Chondrocyte (in vitro differentiated cells): ENCODE data around the gene CD300LG. TPM values are rescaled to one million over a fixed set of nuclear protein-coding genes. Genes with fewer than 3 reads are reported as not detected.
A peak's percentile ranks its signal among the peaks of the same experiment; 100 is the strongest.

Experiments used
- DNase-seq: peaks from one replicate; pipeline ENCODE4 v3.0.0; 2021; ENCODE audit warnings: mixed read lengths, low spot score
- H3K27ac Mint-ChIP-seq: one replicate; pipeline ENCODE4 v1.8.0; 2021; ENCODE audit warnings: mild to moderate bottlenecking, moderate library complexity, mixed read lengths; ENCODE audit not compliant: unreplicated experiment
- H3K27me3 Mint-ChIP-seq: 2 replicates; pipeline ENCODE4 v1.8.0; 2021; ENCODE audit warnings: low read depth, mixed read lengths
- H3K36me3 Mint-ChIP-seq: 2 replicates; pipeline ENCODE4 v1.8.0; 2021; ENCODE audit warnings: low read depth, mixed read lengths
- H3K4me1 Mint-ChIP-seq: 2 replicates; pipeline ENCODE4 v1.8.0; 2021; ENCODE audit warnings: low read depth, mild to moderate bottlenecking, mixed read lengths
- H3K4me3 Mint-ChIP-seq: one replicate; pipeline ENCODE4 v1.8.0; 2021; ENCODE audit warnings: mild to moderate bottlenecking, moderate library complexity, mixed read lengths; ENCODE audit not compliant: unreplicated experiment
- H3K9me3 Mint-ChIP-seq: 2 replicates; pipeline ENCODE4 v1.8.0; 2021; ENCODE audit warnings: low read depth, mixed read lengths
- CTCF ChIP-seq: fragments of 200-600 bp; sonication (generic); IDR thresholded peaks from 2 replicates; pipeline ENCODE4 v1.5.0; 2021; ENCODE audit warnings: antibody characterized with exemption, mild to moderate bottlenecking, moderate library complexity
- total RNA-seq: library from RNA; stranded (reverse); gene quantifications from 3 replicates; pipeline ENCODE4 v1.2.1, GENCODE V29; 2021

Gene CD300LG
- total RNA-seq, 1 donor from 2014 or later: not detected

GRCh38 chr17:43831633-43832032 is 15.3 kb upstream of the CD300LG start:
- H3K27ac Mint-ChIP-seq: no peak overlapping the region
- peaks cover 27% of the 10 kb centered on the region for H3K4me1 Mint-ChIP-seq
- peak overlapping the region; percentile 76 for H3K4me3 Mint-ChIP-seq
- peaks cover 16% of the 10 kb centered on the region for H3K36me3 Mint-ChIP-seq
- no peaks in the 10 kb centered on the region for H3K27me3 Mint-ChIP-seq
- peaks cover 4% of the 10 kb centered on the region for H3K9me3 Mint-ChIP-seq
- DNase-seq: no peak
- no peak for TF ChIP-seq CTCF

DNA sequence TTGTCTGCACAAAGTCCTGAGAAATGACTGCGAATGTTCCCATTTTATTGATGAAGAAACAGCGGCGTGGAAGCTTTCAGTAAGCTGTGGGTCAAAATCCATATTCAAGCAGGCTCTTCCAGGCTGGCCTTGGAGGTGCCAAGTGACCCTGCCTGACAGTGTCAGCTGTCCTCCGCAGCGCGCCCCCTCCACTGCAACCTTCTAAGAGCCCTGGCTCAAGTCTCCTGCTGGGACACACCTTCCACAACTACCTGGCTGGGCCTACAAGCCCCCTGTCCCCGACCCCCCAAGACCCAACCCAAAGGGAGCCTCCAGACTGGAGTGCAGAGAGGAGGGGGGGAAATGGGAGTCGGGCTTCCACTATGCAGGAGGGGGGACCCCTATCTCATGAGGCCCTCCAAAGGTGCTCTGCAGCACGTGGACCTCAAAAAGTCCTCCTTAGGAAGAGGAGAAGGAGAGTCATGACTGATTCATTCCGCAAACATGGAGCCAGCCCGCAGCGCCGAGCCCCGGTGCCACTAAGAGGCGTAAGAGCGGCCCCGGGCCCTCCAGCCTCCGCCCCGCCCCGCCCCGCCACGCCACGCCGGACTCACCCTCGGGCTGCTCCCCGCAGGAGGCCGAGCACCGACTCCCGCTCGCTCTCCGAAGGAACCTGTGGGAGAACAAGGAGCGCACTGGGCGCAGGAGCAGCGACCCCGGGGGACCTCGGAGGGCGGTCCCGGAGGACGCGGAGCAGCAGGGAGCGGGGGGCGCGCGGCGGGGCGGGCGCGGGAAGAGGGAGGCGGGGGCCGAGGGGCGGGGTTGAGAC is 14.6 kb upstream of the CD300LG start:
- Mint-ChIP-seq H3K4me3 (peak overlapping the region; percentile 76), H3K27ac (peak overlapping the region; percentile 22)
- no peak for DNase-seq

GRCh38 chr17:43832976-43833829 is 13.8 kb upstream of the CD300LG start, which contains the start of gene MPP3:
TSS of gene MPP3 (minus strand) at chr17:43833146. CDS start at chr17:43831906, 1,240 bp downstream.
- peak within 1 kb of the TSS; percentile 76 for H3K4me3 Mint-ChIP-seq
- peak within 1 kb of the TSS; percentile 64 for H3K27ac Mint-ChIP-seq
- no peak for DNase-seq
- no peaks in the 10 kb centered on the region for H3K27me3 Mint-ChIP-seq
- peaks cover 10% of the 10 kb centered on the region for H3K36me3 Mint-ChIP-seq
- H3K9me3 Mint-ChIP-seq: peaks cover 4% of the 10 kb centered on the region
- H3K4me1 Mint-ChIP-seq: peaks cover 27% of the 10 kb centered on the region
- no peak for TF ChIP-seq CTCF

More for the DNA sequence above, 14.6 kb upstream of the CD300LG start:
- Mint-ChIP-seq H3K36me3 (peaks cover 16% of the 10 kb centered on the region), H3K27me3 (no peaks in the 10 kb centered on the region), H3K4me1 (peaks cover 27% of the 10 kb centered on the region), H3K9me3 (peaks cover 4% of the 10 kb centered on the region)
- TF ChIP-seq CTCF: peak; percentile 19

DNA sequence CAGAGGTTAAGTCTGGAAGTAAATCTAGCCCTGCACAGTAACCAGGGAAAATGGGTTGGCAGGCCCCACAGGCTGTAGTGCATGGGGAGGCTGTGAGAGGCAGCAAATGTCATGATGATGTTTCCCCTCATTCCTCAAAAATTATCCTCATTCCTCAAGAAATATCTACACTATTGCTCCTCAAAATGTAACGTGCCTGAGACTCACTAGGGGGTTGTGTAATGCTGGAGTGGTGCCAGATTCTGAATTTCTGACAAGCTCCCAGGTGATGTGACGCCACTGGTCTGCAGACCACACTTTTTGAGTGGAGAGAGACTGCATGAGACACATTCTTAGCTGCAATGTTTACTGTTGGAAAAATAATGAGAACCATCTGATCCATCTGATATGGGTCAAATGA is 12.9 kb upstream of the CD300LG start:
- H3K4me3 Mint-ChIP-seq: no peak overlapping the region
- no peak for DNase-seq
- H3K27ac Mint-ChIP-seq: peak overlapping the region; percentile 23
- H3K4me1 Mint-ChIP-seq: peaks cover 27% of the 10 kb centered on the region
- TF ChIP-seq CTCF: no peak
- H3K9me3 Mint-ChIP-seq: peaks cover 4% of the 10 kb centered on the region
- H3K27me3 Mint-ChIP-seq: no peaks in the 10 kb centered on the region
- peaks cover 8% of the 10 kb centered on the region for H3K36me3 Mint-ChIP-seq

DNA sequence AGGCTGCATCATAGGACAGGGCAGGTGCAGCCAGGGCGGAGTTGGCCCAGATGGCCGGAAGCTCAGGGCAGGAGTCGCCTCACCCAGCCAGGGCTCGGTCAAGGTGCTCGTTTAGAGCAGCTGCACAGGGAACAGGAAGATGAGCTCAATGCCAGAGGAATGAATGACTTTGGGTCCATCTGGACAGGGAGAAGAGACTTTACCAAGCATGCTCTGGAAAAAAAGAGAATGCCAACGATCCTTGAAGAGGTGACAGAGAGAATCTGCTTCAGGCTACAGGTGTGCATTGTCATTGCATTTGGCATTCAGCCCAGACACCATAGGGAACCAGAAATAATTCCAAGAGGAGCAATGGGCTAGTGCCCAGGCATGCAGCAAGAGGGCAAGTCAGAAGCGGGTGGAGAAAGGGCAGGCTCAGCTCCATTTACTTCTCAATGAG is 7.3 kb upstream of the CD300LG start:
- no peak overlapping the region for H3K4me3 Mint-ChIP-seq
- no peak for TF ChIP-seq CTCF
- H3K4me1 Mint-ChIP-seq: peaks cover 37% of the 10 kb centered on the region
- no peak for DNase-seq
- H3K27me3 Mint-ChIP-seq: no peaks in the 10 kb centered on the region
- H3K9me3 Mint-ChIP-seq: no peaks in the 10 kb centered on the region
- H3K27ac Mint-ChIP-seq: peak overlapping the region; percentile 43
- no peaks in the 10 kb centered on the region for H3K36me3 Mint-ChIP-seq
